NK-92 treated with Interleukin-12 subunit alpha and Interleukin-12 subunit beta, amount 100 ng/mL, for 24 hours (cell line): ENCODE measurements around the gene AKAP6.

ENCODE experiments used
- DNase-seq: peaks from one replicate; lab custom pipeline; 2025; lab: John Stamatoyannopoulos, UW

Gene AKAP6

DNA sequence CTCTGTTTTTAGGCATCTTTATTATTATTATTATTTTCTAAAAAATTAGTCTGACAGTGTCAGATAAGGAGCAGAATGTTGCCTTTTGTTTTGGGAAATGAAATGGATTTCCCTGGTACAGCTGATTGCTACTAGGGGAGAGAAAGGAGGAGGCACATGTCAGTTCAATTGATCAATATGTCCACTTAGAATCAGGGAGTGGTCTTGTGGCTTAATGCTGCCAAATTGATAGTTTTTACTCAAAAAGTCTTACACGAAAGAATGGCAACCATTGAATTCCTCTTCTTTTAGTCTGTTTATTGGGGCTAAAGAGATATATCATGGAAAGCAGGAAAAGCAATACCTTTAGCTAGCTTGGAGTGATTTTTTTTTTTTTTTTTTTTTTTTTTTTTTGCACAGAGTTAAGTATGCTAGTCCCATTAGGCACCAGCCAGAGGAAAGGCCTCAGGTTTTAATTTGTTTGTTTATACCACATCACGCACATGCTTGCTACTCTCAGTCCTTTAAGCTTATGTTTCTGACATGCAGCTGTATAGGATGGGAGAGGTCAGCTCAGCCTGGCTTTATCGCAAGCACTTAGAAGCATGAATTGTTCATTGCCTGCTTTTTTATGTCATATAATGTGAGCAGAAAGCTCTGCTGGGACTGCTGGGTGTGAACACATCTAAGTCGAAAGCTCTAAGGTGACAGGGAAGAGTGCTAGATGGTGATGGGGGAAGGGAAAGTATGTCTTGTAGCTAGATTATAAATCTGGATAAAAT is 1.4 kb downstream of the AKAP6 start:
- no peak for DNase-seq

GRCh38 chr14:32331206-32331605 is 2.1 kb downstream of the AKAP6 start:
- no peak for DNase-seq

- no peak for DNase-seq
Measured at GRCh38 chr14:32332415-32333316, 3.6 kb downstream of the AKAP6 start.

- DNase-seq: no peak
Measured at GRCh38 chr14:32336702-32337101, 7.6 kb downstream of the AKAP6 start.

- DNase-seq: no peak
Measured at GRCh38 chr14:32337759-32338158, 8.7 kb downstream of the AKAP6 start.

DNA sequence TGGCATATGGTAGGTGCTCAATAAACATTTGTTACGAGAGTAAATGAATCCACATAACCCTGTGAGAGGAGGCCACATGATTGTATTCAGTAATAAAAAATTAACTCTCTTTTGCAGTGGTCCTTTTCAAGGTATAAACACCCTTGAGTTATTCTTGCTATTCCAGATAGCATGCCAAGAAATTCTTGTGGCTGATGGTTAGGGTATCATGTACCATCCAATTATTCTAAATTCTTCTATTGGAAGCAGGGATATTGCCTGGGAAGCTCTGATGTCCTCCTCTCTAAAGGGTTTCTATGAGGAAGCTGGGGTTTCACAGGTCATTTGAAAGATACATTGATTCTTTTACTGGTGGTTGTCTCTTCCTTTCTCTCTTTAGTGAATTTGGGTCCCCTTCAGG is 10.1 kb downstream of the AKAP6 start:
- DNase-seq: no peak

GRCh38 chr14:32341947-32342846 is 13.1 kb downstream of the AKAP6 start:
- no peak for DNase-seq

DNA sequence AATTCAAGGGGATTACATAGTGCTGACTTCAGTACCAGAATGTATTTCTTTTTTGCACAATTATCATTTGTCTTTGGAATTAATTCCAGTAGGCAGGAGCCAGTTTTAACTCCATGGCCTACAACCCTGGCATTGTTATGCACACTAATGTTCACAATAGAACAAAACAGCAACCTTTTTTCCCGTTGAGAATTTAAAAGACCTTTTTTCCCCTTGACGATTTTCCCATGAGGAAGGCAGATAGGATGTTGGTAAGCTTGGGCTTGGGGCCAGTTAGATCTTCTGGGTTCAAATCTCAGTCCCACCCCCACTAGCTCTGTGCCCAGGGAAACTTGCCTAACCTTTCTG is 13.7 kb downstream of the AKAP6 start:
- no peak for DNase-seq

- no peak for DNase-seq
Measured at GRCh38 chr14:32343926-32344430, 14.9 kb downstream of the AKAP6 start.

GRCh38 chr14:32345311-32345791 is 16.3 kb downstream of the AKAP6 start:
- DNase-seq: no peak

DNA sequence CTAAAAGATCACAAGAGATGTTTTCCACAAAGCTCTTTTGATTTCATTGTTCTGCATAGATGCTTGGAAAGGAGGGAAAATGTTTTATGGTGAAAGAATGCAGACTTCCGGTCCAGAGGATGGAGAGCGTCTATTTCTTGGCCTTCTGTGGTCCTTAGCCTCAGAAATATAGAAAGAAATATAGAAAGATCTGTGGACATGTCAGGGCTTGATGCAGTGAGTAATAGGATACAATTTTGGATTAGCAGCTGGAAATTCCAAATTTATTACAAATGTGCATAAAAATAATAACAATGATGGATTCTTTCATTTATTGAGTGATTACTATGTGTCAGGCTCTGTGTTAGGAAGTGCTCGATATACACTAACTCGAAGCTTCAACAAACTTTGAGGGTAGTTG is 20.2 kb downstream of the AKAP6 start:
- no peak for DNase-seq

- no peak for DNase-seq
Measured at GRCh38 chr14:32350020-32350419, 20.9 kb downstream of the AKAP6 start.

DNA sequence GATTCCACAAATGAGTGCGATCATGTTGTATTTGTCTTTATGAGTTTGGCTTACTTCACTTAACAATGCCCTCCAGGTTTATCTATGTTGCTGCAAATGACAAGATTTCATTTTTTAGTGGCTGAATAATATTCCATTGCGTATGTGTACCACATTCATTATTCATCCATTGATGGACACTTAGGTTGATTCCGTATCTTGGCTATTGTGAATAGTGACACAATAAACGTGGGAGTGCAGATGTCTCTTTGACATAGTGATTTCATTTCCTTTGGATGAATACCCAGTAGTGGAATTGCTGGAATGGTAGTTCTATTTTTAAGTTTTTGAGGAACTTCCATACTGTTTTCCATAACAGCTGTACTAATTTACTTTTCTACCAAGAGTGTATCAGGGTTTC is 23.5 kb downstream of the AKAP6 start:
- DNase-seq: no peak

GRCh38 chr14:32354716-32355115 is 25.6 kb downstream of the AKAP6 start:
- DNase-seq: no peak

DNA sequence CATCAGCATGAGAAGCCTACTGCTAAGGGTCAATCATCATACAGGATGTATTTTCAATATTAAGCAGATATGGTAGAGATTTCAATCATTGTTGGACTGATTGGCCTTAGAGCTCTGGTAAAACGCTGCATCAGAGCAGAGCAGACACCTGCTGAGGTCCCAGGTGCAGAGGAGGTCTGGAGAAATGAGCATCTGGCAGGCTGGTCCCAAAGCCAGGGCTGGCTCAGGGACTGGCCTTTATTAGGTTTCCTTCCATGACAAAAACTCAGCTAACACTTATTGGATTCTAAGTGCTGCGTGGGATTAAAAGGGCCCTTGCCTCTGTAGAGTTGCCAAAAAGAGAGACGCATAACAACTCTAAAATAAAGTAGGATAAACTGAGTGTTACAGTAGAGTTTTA is 29.7 kb downstream of the AKAP6 start:
- DNase-seq: no peak

GRCh38 chr14:32361674-32362073 is 32.6 kb downstream of the AKAP6 start:
- DNase-seq: no peak

DNA sequence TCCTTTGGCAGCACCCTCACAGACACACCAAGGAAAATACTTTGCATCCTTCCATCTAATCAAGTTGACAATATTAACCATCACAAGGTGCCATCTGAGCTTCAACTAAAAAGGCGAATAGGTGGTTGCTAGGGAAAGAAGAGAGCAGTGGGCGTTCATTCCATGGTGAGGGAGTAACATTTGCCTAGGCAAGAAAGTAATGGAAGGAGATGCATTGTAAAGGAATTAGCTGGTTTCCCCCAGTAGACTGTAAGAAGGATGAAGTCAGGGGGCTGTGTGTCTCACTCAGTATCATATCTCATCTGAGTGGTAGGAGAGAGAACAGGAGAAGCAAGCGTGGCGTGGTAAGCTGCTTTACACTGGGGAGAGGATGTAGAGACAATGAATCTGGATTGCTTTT is 34.7 kb downstream of the AKAP6 start:
- no peak for DNase-seq

- no peak for DNase-seq
Measured at GRCh38 chr14:32364941-32365340, 35.8 kb downstream of the AKAP6 start.

DNA sequence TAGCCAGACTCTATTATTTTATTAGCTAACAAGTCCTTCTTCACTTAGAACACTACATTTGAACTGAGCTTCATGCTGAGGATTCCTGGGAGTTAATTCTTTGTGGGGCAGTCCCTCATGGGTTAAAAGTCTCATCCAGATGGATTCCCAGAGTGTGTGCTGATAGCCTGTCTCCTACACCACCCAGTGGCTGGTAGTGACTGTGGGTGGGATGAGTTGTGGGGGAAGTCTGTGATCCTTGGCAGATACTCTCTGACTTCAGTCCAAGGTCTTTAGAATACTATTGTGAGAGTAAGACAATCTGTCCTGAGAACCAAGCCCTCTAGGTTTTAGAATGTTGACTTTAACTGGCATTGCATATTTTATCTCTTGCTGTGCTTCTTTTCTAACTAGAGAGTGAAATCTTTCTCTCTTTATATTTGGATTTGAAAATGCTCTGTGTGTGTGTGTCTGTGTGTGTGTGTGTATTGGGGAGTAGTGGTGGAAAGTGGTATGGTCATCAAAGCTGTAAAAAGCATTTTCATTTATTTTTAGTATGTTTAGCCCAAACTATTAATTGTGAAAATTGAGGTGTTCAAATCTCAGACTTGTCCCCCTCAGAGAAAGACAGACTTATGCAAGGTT is 37.3 kb downstream of the AKAP6 start:
- DNase-seq: no peak

GRCh38 chr14:32366986-32367385 is 37.9 kb downstream of the AKAP6 start:
- DNase-seq: no peak

DNA sequence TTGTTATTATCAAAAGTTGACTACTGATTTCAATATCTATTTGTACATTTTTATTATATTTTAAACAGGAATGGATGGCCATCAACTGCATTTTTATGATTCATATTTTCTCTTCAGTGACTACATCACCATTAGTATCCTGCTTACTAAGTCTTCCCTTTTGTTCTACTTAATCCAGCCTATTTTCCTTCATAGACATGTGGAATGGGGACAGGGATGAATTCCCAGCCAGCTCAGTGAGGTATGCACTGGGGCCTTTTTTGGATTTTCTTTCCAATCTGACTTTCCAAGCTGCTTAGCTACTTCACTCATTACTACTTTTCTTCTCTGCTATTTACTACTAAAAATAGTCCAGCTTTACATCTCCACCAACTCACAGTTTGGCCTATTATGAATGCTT is 38.4 kb downstream of the AKAP6 start:
- DNase-seq: no peak

DNA sequence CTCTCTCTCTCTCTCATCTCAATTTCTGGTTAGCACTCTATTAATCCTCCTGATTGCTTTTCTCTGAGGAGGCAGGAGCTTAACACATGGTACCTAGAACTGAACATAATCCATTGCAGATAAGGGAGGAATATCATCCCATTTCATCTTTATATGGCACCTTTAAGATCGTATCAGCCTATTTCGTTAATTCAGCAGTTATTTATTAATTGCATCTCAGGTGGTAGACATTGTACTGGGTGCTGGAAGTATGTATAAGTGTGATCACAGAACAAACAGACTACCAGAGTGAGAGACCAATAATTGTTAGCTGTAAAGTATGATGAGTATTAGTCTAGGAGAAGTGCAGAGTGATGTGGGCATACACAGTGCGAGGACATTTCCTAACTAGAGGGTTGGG is 39.0 kb downstream of the AKAP6 start:
- DNase-seq: no peak
